Measurements from ENCODE around the gene FLCN.
"Not testable (repeated sequence)": the region's sequence is repeated elsewhere in the genome, so short reads cannot be mapped to it uniquely, and the experiment has no call there.

Gene FLCN

DNA sequence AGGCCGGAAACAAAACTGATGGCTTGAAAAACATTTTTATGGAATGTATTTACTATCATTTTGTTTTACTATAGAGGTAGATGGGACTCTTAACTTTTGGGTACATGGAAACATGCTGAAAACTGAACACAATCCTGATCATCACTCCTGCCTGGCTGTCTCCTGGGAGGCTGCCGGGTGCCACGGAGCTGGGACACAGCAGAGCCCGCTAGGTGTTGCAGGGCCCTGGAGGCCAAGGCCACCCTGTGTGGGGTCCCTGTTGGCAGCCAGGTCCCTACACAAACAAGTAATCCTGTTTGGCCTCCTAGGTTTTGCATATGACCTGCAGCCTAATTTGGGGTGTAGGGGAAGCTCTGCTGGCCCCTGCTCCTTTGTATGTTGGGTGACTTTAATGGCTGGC lies 48.4 kb downstream of the FLCN start:
- in situ Hi-C loops (cut with HindIII; ENCODE audit: low sequenced_read_pairs): no loop called here

DNA sequence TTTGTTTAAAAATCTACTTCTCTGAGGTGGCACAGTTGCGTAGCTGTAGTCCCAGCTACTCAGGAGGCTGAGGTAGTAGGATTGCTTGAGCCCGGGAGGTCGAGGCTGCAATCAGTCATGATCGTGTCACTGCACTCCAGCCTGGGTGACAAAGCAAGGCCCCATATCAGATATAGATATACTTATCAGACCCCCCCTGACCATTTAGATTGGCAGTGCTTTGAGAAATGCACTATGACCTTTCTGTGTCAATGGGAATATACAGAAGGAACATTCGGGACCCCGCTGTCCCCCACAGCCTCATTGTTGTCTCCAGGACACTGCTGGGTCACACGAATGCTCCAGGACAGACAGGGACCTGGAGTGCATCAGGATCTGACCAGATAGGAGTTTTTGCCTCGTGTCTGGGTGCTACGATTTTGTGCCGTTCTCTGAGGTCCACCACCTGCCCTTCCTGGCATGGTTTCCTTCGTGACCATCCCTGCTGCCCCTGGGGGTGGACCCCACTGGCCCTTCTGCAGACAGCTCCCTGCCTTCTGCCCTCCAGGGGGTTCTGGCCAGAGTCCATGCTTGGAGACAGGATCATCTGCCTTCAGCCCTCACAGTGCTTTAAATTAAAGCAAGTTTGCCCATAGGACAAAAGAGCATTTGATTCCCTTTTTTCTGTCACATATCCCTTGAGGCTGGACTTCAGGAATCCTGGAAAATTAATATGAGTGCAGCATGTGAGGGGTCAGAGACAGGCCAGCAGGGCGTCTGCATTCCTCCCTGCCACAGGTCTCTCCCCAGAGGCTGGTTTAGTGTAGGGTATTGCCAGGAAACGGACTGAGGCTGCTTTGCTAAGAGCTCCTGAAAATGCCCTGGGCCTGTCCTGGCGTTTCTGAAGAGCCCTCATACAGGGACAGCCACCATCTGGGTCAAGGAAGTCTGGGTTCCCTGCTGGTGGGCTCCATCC lies 50.1 kb downstream of the FLCN start:
- in situ Hi-C loops (cut with HindIII; ENCODE audit: low sequenced_read_pairs): no loop called here

DNA sequence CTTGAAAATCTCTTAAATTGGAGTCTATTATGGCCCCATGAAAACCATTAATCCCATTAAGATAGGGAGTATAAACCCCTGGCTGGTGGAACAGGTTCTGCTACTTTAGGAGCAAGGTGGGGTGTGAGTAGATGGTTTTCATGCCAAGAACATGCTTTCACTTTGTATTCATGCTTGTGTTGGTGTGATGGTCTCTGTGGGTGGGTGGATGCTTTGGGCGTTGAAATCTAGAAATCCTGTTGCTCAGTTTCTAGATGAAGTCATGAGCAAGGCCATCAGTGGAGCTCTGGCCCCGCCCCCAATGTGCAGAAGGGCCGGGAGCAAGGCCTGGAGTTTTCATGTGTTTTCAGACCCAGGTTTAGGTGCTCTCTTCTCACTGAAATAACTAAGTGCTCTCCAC lies 50.9 kb downstream of the FLCN start:
- in situ Hi-C loops (cut with HindIII; ENCODE audit: low sequenced_read_pairs): no loop called here

DNA sequence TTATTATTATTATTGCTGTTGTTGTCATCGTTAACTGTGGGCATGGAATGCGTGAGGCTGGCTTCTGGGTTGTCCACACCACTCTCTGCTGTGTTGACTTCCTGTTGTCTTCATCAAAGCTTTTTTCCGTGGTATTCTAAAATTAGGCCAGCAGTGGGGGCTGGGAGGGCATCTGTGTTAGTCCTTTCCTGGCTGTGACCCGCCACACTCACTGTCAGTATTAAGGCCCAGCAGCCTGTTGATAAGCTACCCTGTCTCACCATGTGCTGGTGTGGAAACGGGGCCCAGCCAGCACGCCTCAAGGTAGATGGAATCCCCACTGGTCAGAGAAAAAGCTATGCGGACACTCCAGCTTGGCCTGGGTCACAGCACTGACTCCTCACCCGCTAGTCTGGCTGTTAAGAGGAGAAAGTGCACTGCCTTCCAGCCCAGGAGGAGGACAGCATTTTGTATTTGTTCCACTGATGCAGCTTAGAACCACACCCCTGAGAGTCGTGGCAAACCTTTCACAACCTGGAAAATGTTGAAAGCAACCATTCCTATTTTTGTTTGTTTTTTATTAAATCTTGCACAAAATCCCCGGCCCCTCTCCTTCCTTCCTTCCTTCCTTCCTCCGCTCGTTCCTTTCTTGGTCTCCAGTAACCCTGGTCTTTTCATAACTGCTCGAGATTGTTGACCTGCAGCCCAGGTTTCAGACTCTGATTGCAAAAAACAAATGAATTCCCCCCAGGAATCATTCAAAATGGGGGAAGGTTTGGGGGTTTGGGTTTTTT lies 51.8 kb downstream of the FLCN start:
- in situ Hi-C loops (cut with HindIII; ENCODE audit: low sequenced_read_pairs): not testable (repeated sequence)

DNA sequence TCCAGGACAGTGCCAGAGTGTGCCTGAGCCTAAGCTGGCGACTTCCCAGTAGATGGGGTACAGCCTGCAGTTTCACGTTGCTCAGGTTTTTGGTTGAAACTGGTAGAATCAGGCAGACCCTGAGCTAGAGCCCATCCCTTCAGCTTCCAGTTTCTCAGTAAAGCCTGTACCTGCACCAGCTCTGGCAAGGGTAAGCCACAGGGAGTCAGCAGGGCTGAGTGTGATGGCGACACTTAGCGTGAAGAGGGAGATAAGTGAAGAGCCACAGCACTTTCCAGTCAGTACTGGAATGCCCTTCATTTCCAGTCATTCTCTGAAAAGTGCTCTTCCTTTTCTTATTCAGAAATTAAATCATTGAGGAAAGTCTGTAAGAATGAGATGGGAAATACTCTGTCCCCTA lies 53.2 kb downstream of the FLCN start:
- in situ Hi-C loops (cut with HindIII; ENCODE audit: low sequenced_read_pairs): no loop called here

DNA sequence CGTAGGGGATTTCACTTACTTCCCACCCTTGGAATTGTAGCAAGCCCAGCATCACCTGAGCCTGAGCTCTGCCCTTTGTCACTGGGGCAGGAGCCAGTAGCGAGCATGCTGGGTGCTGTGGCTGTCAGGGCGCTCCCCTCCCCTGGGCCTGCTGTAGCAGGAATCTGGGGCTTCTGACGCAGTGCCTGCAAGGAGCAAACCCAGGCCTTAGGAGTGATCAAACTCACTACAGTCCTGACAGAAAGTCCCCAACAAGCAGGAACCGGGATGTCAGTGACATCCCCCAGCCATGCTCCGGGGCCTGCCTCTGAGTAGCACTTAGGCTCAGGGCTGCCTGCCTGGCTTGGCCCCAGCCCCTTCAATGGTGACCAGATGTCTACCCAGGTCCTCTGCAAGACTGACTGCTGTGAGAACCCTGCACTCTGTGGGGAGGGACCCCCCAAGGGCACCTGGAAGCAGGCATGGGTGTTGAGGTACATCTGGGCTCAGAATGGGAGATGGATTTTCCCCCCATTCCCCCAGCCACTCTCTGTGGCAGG lies 54.3 kb downstream of the FLCN start:
- in situ Hi-C loops (cut with HindIII; ENCODE audit: low sequenced_read_pairs): no loop called here

DNA sequence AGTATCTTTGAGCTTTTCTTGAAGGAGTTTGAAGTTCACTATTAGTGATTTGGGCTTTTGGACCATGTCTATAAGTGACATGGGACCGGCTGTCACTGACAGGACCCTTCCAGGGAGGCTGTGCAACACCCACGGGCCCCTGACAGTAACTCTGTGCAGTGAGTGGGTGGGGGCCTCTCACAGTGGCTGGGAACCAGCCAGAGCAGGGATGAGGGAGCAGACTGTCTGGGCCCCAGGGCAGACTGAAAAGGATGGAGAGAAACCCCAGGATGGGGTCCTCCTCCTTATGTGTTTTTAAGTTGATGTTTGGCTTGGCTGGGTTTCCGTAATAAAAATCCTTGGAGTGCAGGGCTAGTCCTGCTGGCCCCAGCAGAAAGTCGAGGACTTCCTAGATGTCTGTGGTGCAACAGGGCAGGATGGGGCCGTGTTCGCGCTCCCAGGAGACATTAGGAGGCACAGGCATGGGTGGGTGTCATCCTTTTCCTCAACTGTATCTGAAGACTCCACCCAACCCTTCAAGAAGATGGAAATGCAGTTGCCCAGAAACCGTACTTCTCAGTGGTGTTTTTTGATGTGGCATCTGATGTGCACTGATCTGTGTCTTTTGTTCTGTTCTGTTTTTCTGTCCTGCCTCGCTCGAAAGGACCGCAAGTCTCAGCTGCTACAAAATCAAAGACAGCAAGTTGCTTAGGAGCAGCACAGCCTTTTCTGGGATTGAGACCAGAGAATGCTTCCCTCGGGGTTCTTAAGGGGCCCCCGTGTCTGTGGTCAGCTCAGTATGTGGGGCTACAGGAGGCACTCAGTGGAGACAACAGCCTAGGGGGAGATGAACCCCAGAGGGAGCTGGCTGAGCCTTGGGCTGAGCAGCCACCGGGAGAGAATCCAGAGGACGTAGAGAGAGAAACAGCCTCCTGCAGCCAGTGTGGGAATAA lies 55.0 kb downstream of the FLCN start:
- in situ Hi-C loops (cut with HindIII; ENCODE audit: low sequenced_read_pairs): no loop called here

DNA sequence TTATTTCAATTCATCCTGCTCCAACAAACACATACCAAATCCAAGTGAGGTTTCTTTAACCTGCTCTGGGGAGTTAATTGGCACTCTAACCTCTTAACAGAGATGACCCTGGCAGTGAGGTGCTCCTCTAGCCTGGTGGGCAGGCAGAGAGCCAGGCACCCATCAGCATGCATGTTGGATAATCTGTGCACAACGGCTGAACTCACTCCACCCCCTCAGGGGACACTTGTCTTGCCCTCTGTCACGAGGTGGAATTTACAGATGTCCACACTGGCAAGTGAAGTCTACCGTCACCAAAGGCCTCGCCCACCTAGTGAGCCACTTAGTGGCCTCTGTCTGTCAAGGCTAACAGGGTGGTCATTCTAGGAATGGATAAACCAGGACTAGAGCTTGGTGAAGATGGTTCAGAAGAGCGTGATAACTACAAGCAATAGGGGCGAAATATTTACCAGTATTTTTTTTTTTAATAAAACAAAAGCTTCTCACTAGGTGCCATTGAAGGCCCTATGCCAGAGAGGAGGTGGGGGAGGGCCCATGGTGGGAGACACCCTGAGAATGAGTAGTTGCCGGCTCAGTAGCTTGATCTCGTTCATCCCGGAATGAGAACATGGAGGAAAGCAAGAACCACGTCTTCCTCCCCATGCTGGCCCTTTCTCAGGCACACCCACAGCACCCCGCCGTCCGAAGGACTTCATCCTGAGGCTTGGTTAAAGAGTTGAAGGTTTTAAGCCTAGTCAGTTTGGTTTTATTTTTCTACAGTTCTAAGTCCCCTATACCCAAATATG lies 56.0 kb downstream of the FLCN start:
- in situ Hi-C loops (cut with HindIII; ENCODE audit: low sequenced_read_pairs): no loop called here

DNA sequence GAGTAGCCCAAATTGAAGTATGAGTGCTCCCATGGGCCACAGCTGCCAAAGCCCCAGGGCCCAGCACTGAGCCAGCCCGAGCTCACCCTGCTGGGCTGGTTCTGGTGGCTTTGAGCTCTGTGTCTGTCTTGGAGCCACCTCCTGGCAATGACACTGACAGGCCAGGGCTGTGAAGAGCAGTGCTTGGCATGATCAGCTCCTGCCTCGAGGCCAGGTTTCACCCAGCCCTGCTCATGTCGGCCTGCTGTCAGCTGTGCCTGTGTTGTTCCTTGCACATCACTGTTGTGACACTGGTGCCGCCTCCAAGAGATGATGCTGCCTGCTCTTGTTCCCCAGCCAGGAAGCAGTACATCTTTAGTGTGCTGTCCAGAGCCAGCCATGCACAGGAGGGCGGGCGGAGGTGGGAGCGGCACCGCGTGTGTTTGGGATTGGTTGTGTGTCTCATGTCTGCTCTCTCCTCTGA lies 56.8 kb downstream of the FLCN start:
- in situ Hi-C loops (cut with HindIII; ENCODE audit: low sequenced_read_pairs): no loop called here

DNA sequence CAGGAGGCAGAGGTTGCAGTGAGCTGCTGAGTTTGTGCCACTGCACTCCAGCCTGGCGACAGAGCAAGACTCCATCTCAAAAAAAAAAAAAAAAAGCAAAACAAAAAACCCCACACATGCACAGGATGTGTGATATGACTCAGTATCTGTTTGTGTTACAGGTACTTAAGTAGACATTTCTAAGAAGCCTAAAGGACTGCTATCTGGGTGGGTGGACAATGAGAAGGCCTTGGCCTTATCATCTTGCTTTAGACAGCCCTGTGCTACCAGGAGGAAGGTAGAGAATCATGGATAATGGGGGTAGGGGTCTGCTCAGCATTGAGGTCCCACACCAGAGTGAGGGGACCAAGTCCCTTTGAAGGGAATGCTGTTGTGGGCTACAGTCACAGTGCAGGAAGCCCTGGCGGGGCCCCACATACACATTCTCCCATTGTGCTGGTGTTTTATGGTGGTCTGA lies 57.6 kb downstream of the FLCN start:
- in situ Hi-C loops (cut with HindIII; ENCODE audit: low sequenced_read_pairs): no loop called here

DNA sequence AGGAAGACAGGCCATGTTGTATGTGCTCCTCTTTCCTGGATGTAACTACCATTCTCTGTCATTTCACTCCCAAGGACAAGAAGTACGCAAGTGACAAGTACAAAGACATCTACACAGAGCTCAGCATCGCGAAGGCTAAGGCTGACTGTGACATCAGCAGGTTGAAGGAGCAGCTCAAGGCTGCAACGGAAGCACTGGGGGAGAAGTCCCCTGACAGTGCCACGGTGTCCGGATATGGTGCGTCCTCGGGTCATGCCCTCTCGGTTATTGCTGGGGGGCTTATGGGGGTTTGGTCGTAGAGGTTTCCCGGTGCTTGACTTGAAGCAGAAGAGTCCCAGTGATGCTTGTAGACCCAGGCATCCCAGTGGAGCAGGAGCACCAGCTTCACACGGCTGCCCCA lies 59.8 kb downstream of the FLCN start:
- in situ Hi-C loops (cut with HindIII; ENCODE audit: low sequenced_read_pairs): no loop called here

DNA sequence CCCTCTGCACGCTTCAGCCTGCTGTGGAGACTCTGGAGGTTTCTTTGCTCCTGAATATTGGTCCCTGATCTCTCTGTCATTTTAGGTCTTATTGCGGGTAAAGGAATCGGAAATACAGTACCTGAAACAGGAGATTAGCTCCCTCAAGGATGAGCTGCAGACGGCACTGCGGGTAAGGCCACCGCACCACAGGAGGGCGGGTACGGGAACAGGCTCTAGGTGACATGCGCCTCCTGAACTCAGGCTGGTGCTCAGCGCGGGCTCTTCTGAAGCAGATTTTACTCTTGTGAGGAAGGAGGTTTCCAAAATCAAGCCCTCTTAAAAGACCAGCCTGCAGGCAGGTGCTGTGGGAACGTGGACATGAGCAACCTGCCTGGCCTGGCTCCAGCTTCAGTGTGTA lies 60.6 kb downstream of the FLCN start:
- in situ Hi-C loops (cut with HindIII; ENCODE audit: low sequenced_read_pairs): no loop called here

DNA sequence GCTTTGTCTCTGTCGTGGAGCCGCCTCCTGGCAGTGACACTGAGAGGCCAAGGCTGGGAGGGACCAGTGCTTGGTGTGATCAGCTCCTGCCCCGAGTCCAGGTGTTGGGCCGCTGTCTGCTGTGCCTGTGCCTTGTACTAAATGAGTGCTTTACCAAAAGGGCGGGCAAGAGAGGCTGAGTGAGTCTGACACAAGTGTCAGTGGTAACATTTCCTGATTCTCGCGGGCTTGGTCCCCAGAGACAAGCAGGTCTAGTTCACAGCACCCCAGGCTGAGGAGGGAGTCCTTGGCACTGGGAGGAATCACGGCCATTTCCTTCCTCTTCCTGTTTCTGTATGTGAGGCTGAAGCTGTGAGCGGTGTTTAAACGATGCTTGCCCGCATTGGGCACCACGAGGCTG lies 61.1 kb downstream of the FLCN start:
- in situ Hi-C loops (cut with HindIII; ENCODE audit: low sequenced_read_pairs): no loop called here

DNA sequence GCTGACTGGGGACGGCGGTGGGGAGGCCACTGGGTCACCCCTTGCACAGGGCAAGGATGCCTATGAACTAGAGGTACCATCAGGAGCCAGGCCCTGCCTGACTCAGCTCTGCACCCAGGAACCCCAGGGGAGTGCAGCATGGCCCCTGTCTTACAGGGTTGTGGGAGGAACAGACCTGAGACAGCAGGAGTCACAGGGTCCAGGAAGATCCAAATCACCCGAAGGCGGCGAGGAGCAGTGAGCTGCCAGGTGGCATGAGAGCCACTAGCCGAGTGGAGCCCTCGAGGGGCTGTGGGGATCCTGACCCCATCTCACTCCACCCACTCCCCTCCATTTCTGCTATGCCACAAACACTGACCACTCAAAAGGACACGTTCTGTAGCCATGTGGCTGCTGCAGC lies 61.6 kb downstream of the FLCN start:
- in situ Hi-C loops (cut with HindIII; ENCODE audit: low sequenced_read_pairs): no loop called here

DNA sequence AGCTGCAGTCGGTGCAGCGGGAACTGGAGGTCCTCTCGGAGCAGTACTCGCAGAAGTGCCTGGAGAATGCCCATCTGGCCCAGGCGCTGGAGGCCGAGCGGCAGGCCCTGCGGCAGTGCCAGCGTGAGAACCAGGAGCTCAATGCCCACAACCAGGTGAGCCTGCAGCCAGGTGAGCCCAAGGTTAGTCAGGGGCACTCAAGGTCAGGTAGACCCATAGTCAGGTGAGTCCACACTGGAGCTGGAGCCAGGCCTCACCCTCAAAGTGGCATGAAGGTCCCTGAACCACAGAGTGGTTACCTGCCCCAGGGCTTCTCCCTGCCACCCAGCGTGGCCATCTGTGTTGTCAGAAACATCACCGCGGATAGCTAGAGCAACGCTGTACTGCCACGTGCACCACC lies 63.0 kb downstream of the FLCN start:
- in situ Hi-C loops (cut with HindIII; ENCODE audit: low sequenced_read_pairs): loop anchor here (5.0 kb wide), 1 partner anchor 53 kb away; no protein-coding TSS in a partner anchor

DNA sequence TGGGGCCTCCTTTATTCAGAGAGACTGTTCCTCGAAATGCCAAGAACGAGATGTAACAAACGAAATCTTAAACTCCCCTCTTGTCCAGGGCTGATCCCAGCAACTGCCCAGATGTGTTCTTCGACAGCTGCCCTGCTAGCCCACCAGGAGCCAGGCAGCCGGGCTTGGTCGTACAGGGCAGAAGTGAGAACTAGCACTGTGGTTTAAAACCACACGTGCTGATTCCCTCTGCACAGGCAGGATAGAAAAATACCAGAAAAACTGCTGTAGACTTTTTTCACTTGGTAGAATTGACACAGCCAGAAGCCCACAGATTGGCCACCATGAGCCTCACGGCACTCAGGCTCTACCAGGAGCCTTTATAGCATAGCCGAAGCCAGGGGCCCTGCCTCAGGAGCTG lies 64.0 kb downstream of the FLCN start:
- in situ Hi-C loops (cut with HindIII; ENCODE audit: low sequenced_read_pairs): loop anchor here (5.0 kb wide), 1 partner anchor 54 kb away; no protein-coding TSS in a partner anchor

DNA sequence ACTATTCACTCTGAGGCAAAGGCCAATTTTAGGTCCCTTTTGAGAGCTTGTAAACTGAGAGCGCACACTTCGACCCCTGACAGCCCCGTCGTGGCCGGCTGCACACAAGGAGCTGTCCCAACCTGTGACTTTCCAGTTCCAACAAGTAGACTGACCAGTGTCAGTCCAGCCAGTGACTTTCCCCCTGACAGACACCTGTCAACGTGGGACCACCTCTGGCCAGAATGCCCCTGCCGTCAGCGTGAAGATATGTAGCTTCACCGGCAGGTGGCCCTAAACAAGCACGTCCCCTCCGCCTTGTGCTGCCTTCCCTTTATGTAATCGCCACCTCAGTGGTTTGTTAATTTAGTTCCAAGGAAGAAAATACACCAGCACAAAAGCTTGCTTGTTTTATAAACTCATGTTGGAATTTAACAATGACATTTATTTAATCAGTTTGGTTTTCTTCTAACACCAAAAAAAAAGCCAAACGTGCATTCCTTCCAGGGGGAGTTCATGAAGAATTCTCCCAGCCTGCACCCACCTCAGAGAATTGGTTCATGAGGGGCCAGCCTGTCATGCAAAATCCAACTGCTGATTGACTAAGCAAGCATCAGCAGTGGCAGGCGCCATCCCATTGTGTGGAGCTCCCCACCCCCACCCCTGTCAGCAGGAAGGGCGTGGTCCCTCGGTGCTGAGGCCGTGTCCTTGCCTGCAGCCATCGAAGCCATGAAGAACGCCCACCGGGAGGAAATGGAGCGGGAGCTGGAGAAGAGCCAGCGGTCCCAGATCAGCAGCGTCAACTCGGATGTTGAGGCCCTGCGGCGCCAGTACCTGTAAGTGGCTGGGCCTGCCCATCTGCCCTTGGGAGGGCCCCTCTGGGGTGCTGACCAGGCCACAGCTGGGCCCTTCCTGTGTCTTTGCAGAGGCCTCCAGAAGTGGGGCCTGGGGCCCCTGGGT lies 64.7 kb downstream of the FLCN start:
- in situ Hi-C loops (cut with HindIII; ENCODE audit: low sequenced_read_pairs): loop anchor here (5.0 kb wide), 1 partner anchor 55 kb away; no protein-coding TSS in a partner anchor

DNA sequence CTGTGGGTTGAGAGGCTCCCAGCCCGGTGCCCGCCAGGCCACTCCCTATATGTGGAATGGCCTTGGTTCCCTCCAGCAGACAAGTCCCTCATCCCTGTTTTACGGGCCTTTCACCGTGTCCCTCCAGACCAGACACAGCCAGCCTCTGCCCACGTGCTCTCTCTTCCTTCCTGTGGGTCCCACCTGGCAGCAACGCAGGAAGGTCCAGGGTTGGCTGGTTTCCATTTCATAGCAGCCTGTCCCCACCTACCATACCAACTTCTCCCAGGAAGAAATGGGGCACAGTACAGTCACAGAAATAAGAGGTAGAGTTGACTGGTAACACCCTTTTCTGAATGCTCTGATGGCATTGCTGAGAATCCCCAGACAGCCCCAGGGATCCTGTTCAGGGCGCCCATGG lies 65.8 kb downstream of the FLCN start:
- in situ Hi-C loops (cut with HindIII; ENCODE audit: low sequenced_read_pairs): loop anchor here (5.0 kb wide), 1 partner anchor 56 kb away; no protein-coding TSS in a partner anchor
